ENCODE data around the gene ADGRD2. TPM values are rescaled to one million over a fixed set of nuclear protein-coding genes. Genes with fewer than 3 reads are reported as not detected.

ADGRD2 gene
- polyA plus RNA-seq, 3 donors: not detected

DNA sequence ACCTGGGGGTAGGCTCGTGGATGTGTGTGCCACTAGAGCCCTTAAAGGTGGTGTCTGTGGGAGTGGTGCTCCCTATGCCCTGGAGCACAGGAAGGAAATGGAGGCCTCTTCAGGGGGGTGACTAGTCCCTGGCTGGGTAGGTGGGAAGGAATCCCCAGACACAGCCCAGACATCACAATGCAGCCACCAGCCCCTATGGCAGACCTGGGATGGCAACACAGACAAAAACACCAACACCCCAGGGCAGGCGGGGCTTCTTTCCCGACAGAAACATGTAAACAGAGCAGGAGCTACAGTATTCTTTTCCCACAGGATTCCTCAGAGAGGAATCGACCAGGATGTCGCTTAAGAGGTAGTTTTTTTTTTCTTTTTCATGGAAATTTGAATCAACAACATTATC, 67.3 kb downstream of the ADGRD2 start:
- H3K27ac ChIP-seq (ENCODE audit: low read depth in 1 of 2, low read length in 2 of 2): no peak overlapping the region

DNA sequence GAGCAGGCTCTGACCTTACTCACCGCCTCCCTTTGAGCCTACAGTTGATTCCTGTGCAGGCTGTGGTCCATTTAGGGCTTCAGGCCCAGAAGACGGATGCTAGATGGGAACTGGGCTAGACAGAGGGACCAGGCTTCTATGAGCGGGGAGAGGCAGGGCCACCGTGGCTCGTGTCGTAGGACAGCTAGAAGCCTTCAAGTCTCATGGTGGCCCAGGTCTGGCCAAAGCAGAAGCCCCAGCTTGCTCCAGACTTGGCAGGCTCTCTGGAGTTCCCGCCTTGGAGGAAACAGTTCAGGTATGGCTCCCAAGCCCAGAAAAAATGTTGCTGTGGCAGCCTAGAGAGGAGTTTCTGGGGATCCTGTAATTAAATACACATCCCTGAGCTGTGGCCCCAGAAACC, 67.9 kb downstream of the ADGRD2 start:
- no peak overlapping the region for H3K27ac ChIP-seq (ENCODE audit: low read depth in 1 of 2, low read length in 2 of 2)
- no peaks in the 10 kb centered on the region for H3K9me3 ChIP-seq (replicated peaks in 1 of 2; ENCODE audit: control insufficient read depth in 1 of 2, insufficient read depth in 1 of 2, low read length in 2 of 2)
- H3K9ac ChIP-seq (ENCODE audit: insufficient read depth, low read length, poor library complexity, severe bottlenecking): no peak overlapping the region
- 100% methylated on average over 7 of the region's 7 CpGs for WGBS (ENCODE audit: insufficient coverage)
- no peak overlapping the region for H3K4me3 ChIP-seq (replicated peaks in 1 of 3; ENCODE audit: low read depth in 2 of 3, low read length in 3 of 3)
- H3K79me2 ChIP-seq (ENCODE audit: insufficient read depth, low read length): no peaks in the 10 kb centered on the region
- peaks cover 0 to 6% of the 10 kb centered on the region in 2 donors for H3K36me3 Mint-ChIP-seq
- DNase-seq: no peak
- H3K36me3 ChIP-seq (replicated peaks in 1 of 2; ENCODE audit: control insufficient read depth in 1 of 2, insufficient read depth in 2 of 2, low read length in 2 of 2): peaks cover 0 to 7% of the 10 kb centered on the region in 2 donors
- peaks cover 7 to 8% of the 10 kb centered on the region in 2 donors for H3K4me1 ChIP-seq (ENCODE audit: control insufficient read depth in 1 of 2, insufficient read depth in 2 of 2, low read length in 2 of 2)
- no peaks in the 10 kb centered on the region for H4K20me1 ChIP-seq (ENCODE audit: insufficient read depth, low read length)
- no peaks in the 10 kb centered on the region for H3K27me3 ChIP-seq (ENCODE audit: control insufficient read depth in 2 of 2, insufficient read depth in 2 of 2, low read length in 2 of 2)
- peaks cover 11% of the 10 kb centered on the region for H3K4me1 Mint-ChIP-seq
- no peaks in the 10 kb centered on the region for H3K9me3 Mint-ChIP-seq
- intact Hi-C loops (cut with micrococcal nuclease): no loop called here
- H2AFZ ChIP-seq (ENCODE audit: insufficient read depth, low read depth, low read length, poor library complexity, severe bottlenecking): no peak overlapping the region
- no peak overlapping the region for H3K4me2 ChIP-seq (replicated peaks; ENCODE audit: extremely low read depth, low read length, poor library complexity, severe bottlenecking)
- peaks cover 0 to 4% (median 0%) of the 10 kb centered on the region in 3 donors for H3K27me3 Mint-ChIP-seq (ENCODE audit: low read depth in 3 of 3)
- TF ChIP-seq, protein P1, sequence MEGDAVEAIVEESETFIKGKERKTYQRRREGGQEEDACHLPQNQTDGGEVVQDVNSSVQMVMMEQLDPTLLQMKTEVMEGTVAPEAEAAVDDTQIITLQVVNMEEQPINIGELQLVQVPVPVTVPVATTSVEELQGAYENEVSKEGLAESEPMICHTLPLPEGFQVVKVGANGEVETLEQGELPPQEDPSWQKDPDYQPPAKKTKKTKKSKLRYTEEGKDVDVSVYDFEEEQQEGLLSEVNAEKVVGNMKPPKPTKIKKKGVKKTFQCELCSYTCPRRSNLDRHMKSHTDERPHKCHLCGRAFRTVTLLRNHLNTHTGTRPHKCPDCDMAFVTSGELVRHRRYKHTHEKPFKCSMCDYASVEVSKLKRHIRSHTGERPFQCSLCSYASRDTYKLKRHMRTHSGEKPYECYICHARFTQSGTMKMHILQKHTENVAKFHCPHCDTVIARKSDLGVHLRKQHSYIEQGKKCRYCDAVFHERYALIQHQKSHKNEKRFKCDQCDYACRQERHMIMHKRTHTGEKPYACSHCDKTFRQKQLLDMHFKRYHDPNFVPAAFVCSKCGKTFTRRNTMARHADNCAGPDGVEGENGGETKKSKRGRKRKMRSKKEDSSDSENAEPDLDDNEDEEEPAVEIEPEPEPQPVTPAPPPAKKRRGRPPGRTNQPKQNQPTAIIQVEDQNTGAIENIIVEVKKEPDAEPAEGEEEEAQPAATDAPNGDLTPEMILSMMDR (IDR thresholded peaks at IDR 0.05): no peak
- no peak overlapping the region for H3K4me3 Mint-ChIP-seq
- H3K27ac Mint-ChIP-seq: peak overlapping the region in 1 of 7 donors; percentile 66

More for the DNA sequence above, 67.3 kb downstream of the ADGRD2 start:
- no peak overlapping the region for H3K4me3 Mint-ChIP-seq
- H3K36me3 Mint-ChIP-seq: peaks cover 0 to 6% of the 10 kb centered on the region in 2 donors
- no peaks in the 10 kb centered on the region for H4K20me1 ChIP-seq (ENCODE audit: insufficient read depth, low read length)
- no peak overlapping the region for H3K4me2 ChIP-seq (replicated peaks; ENCODE audit: extremely low read depth, low read length, poor library complexity, severe bottlenecking)
- H3K79me2 ChIP-seq (ENCODE audit: insufficient read depth, low read length): no peaks in the 10 kb centered on the region
- WGBS (ENCODE audit: insufficient coverage): 100% methylated on average over 2 of the region's 5 CpGs
- H2AFZ ChIP-seq (ENCODE audit: insufficient read depth, low read depth, low read length, poor library complexity, severe bottlenecking): no peak overlapping the region
- no peaks in the 10 kb centered on the region for H3K9me3 ChIP-seq (replicated peaks in 1 of 2; ENCODE audit: control insufficient read depth in 1 of 2, insufficient read depth in 1 of 2, low read length in 2 of 2)
- H3K27me3 Mint-ChIP-seq (ENCODE audit: low read depth in 3 of 3): peaks cover under 1 to 7% (median 2%) of the 10 kb centered on the region in 3 donors
- H3K9ac ChIP-seq (ENCODE audit: insufficient read depth, low read length, poor library complexity, severe bottlenecking): no peak overlapping the region
- peaks cover 0 to 7% of the 10 kb centered on the region in 2 donors for H3K36me3 ChIP-seq (replicated peaks in 1 of 2; ENCODE audit: control insufficient read depth in 1 of 2, insufficient read depth in 2 of 2, low read length in 2 of 2)
- DNase-seq: no peak
- TF ChIP-seq, protein P1 (IDR thresholded peaks at IDR 0.05): no peak
- peak overlapping the region in 1 of 7 donors; percentile 38 for H3K27ac Mint-ChIP-seq
- no peaks in the 10 kb centered on the region for H3K27me3 ChIP-seq (ENCODE audit: control insufficient read depth in 2 of 2, insufficient read depth in 2 of 2, low read length in 2 of 2)
- H3K4me1 Mint-ChIP-seq: peaks cover 12% of the 10 kb centered on the region
- H3K4me1 ChIP-seq (ENCODE audit: control insufficient read depth in 1 of 2, insufficient read depth in 2 of 2, low read length in 2 of 2): peaks cover 7 to 8% of the 10 kb centered on the region in 2 donors
- no peaks in the 10 kb centered on the region for H3K9me3 Mint-ChIP-seq
- intact Hi-C loops (cut with micrococcal nuclease): no loop called here
- no peak overlapping the region for H3K4me3 ChIP-seq (replicated peaks in 1 of 3; ENCODE audit: low read depth in 2 of 3, low read length in 3 of 3)

All from CD14-positive monocyte (primary cell).